Naive thymus-derived CD8-positive, alpha-beta T cell (primary cell): ENCODE data around the gene PIH1D2. TPM values are rescaled to one million over a fixed set of nuclear protein-coding genes. Genes with fewer than 3 reads are reported as not detected.
A peak's percentile ranks its signal among the peaks of the same experiment; 100 is the strongest.

Source experiments
- ATAC-seq, 2 donors: fragments of 150-1000 bp; cut with Tn5 transposase in 1 of 2; sonication (Bioruptor Pico), chemical (Tn5 transposase) in 1 of 2; 1 replicate in 1 of 2; 2 replicates in 1 of 2; pipeline ENCODE4 v1.10.0; 2021; ENCODE audit warnings: mild to moderate bottlenecking in 2 of 2, moderate library complexity in 2 of 2
- POLR2A ChIA-PET: fragments of 350-600 bp; sonication (Branson Sonifier 250); formaldehyde crosslinking; loops from one replicate; lab custom pipeline; 2021; ENCODE audit warnings: antibody characterized with exemption; lab: Charles Lee
- DNase-seq, 10 donors: peaks; one replicate each; pipeline versions ENCODE4 v3.0.0 to v3.0.0-alpha.2; 2020 to 2022
- H3K27ac Mint-ChIP-seq, 10 donors: one replicate each; pipeline ENCODE4 v1.8.0; 2020 to 2022; ENCODE audit warnings: mild to moderate bottlenecking in 10 of 10, mixed read lengths in 10 of 10, moderate library complexity in 4 of 10, inconsistent platforms in 1 of 10
- H3K27me3 Mint-ChIP-seq, 5 donors: one replicate each; pipeline ENCODE4 v1.8.0; 2021 to 2022; ENCODE audit warnings: mixed read lengths in 5 of 5
- H3K36me3 Mint-ChIP-seq, 3 donors: one replicate each; pipeline ENCODE4 v1.8.0; 2020 to 2022; ENCODE audit warnings: mixed read lengths in 3 of 3, mild to moderate bottlenecking in 2 of 3, inconsistent platforms in 1 of 3
- H3K4me1 Mint-ChIP-seq, 4 donors: one replicate each; pipeline ENCODE4 v1.8.0; 2021 to 2022; ENCODE audit warnings: mixed read lengths in 4 of 4
- H3K4me3 Mint-ChIP-seq, 10 donors: one replicate each; pipeline ENCODE4 v1.8.0; 2020 to 2022; ENCODE audit warnings: mild to moderate bottlenecking in 10 of 10, mixed read lengths in 10 of 10, moderate library complexity in 6 of 10, inconsistent platforms in 1 of 10
- H3K9me3 Mint-ChIP-seq, 9 donors: one replicate each; pipeline ENCODE4 v1.8.0; 2020 to 2022; ENCODE audit warnings: mixed read lengths in 9 of 9, mild to moderate bottlenecking in 3 of 9, inconsistent platforms in 1 of 9, moderate library complexity in 1 of 9
- polyA plus RNA-seq, 3 donors: library from polyadenylated mRNA; unstranded; fragments of 300-500 nt; fragmentation: Illumina TruSeq; gene quantifications; one replicate each; pipeline ENCODE4 v1.2.3, GENCODE V29; 2021
- total RNA-seq, 8 experiments: library from RNA in 2 of 8; stranded (reverse) in 2 of 8; gene quantifications; one replicate each; pipeline ENCODE4 v1.2.3 and lab custom pipeline; 2021 to 2026

The PIH1D2 gene
- total and polyA plus RNA-seq, 5 experiments from 2014 or later, result 0.50 to 0.87 TPM; not detected in 3

DNA sequence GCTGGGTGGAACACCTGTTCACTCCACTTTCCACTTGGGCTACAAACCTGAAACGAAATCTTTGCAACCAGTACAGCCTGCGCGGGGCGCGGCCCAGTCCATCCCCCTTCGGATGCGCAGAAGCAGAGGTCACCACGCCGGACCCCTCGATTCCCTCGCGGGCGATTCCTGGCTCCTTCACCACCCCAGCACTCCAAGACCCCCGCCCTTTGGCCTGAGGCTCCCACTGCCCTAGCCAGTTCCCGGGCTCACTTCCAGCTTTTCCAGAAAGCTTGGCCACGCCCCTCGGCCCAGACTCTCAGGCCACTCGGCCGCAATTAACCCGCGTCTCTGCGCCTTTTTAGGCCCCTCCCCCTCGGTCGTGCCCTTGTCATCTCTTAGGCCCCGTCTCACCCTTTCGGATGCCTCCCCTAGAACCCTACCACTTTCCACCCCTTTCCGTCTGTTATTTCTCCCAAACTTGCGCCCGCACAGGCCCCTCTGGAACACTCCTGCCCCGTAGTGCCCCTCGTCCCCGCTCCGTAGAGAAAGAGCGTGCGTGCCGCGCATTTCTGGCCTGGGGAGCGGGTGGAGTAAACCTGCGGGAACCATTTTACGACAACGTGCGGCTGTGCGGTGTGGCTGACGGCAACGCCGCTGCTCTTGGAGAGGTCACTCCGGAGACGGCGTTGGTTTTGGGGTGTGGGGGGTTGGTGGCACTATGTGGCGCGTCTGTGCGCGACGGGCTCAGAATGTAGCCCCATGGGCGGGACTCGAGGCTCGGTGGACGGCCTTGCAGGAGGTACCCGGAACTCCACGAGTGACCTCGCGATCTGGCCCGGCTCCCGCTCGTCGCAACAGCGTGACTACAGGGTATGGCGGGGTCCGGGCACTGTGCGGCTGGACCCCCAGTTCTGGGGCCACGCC is 48.8 kb downstream of the PIH1D2 start, which contains the start of gene DLAT:
Gene DLAT (plus strand): TSS at position 636 of the 906 bp plus-strand sequence. CDS start 65 bp downstream, at position 701.
- Mint-ChIP-seq H3K36me3 (peaks cover 3 to 21% (median 8%) of the 10 kb centered on the region in 3 donors), H3K27ac (peak within 1 kb of the TSS; percentile 92 to 100 (median 99)), H3K27me3 (no peaks in the 10 kb centered on the region), H3K9me3 (no peaks in the 10 kb centered on the region), H3K4me1 (peaks cover 13 to 33% (median 29%) of the 10 kb centered on the region in 4 donors), H3K4me3 (peak within 1 kb of the TSS; percentile 98 to 100 (median 100))
- DNase-seq, result peak; percentile 68 to 91 (median 80)
- ATAC-seq, result peak; percentile 88 to 89
- POLR2A ChIA-PET, result interaction anchor here (0.8 to 2.4 kb wide), 5 partner anchors 51 to 98 kb away, joined by 3 to 9 read pairs (median 4); no protein-coding TSS in a partner anchor

DNA sequence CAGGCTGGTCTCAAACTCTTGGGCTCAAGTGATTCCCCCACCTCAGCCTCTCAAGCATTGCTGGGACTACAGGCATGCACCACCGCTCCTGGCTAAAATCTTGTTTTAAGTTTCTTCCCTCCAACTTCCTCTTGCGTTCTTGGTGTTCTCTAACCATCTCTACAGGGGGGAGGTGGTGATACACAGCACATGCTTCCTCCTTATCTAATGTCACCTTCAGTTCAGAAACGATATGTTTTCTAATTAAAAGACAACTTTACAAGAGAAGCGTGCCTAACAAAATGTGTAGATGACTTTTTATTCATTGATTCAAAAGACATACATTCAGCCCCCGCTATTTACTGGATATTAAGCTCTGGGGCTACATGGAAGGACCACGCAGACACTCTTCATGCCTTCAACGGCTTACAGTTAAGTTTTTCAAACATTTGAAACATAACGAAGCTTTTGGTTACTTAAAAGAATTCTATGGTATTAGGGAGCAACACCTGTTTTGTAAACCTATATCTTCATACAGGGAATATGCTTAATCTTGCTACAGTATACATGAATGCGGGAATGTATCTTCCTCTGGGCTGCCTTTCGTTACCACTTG is 49.5 kb downstream of the PIH1D2 start:
- Mint-ChIP-seq H3K4me1 (peaks cover 12 to 32% (median 28%) of the 10 kb centered on the region in 4 donors), H3K27ac (peak overlapping the region; percentile 92 to 100 (median 99)), H3K27me3 (no peaks in the 10 kb centered on the region), H3K9me3 (no peaks in the 10 kb centered on the region), H3K4me3 (peak overlapping the region; percentile 98 to 100 (median 100)), H3K36me3 (peaks cover 0 to 14% (median 8%) of the 10 kb centered on the region in 3 donors)
- ATAC-seq (peak; percentile 20 to 46), DNase-seq (peak in 3 of 10 donors; percentile 30 to 37 (median 36))
- POLR2A ChIA-PET, result interaction anchor here (0.8 to 2.4 kb wide), 4 partner anchors 63 to 98 kb away, joined by 3 to 9 read pairs (median 4); no protein-coding TSS in a partner anchor

DNA sequence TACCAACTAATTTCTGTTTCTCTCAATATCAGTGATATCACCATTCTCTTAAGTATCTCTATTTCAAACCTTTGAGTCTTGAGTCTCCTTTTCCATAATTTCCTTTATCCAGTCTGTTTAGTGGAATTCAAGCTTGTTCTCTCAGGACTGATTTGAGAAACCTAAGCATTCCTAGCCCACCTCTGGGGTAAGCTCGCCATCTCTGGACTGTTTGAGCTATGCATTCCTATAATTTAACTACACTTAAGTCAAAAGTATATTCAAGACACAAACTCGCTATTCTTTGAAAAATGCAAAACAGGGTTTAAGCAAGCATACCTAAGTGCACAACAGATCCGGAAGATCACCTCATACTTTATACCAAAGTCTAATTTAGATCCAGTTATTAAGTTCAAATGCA is 50.7 kb downstream of the PIH1D2 start:
- ATAC-seq, result no peak
- Mint-ChIP-seq H3K27me3 (no peaks in the 10 kb centered on the region), H3K4me3 (peak overlapping the region in 9 of 10 donors; percentile 6 to 55 (median 39)), H3K9me3 (no peaks in the 10 kb centered on the region), H3K36me3 (peaks cover 0 to 6% (median 0%) of the 10 kb centered on the region in 3 donors), H3K4me1 (peaks cover 10 to 29% (median 26%) of the 10 kb centered on the region in 4 donors), H3K27ac (peak overlapping the region in 9 of 10 donors; percentile 17 to 82 (median 53))
- POLR2A ChIA-PET, result no interaction called here
- no peak for DNase-seq

DNA sequence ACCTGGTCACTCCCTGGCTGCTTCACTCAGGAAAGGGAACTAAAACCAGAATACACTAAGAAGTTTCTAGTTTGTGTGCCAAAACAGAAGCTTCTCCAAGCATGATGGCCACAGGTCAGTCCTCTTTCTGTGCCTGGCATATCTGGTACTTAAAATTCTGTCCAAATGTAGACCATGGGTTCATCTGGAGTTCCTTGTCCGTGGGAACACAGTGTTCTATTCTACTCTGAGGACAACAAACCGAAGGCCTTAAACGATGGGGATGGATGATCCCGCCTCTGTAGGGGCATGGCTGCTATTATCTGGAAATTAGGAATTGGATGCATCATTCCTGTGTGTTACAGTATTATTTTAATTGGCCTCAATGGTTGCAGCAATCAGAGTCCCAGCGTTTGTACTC is 54.8 kb downstream of the PIH1D2 start:
- no peak overlapping the region for H3K4me3 Mint-ChIP-seq
- no peak overlapping the region for H3K27ac Mint-ChIP-seq
- no peaks in the 10 kb centered on the region for H3K27me3 Mint-ChIP-seq
- peaks cover 5 to 11% (median 10%) of the 10 kb centered on the region in 4 donors for H3K4me1 Mint-ChIP-seq
- no peak for ATAC-seq
- POLR2A ChIA-PET, result no interaction called here
- no peak for DNase-seq
- peaks cover 0 to 2% (median 0%) of the 10 kb centered on the region in 3 donors for H3K36me3 Mint-ChIP-seq
- H3K9me3 Mint-ChIP-seq, result no peaks in the 10 kb centered on the region

Other genes with a start within 250 kb of the PIH1D2 start
- 10 to 100 TPM; 24.2 to 28.6 TPM for gene ALG9, start 202.4 kb downstream of the PIH1D2 start, total RNA-seq
- gene ALG9, start 202.4 kb downstream of the PIH1D2 start, polyA plus RNA-seq, result 10 to 100 TPM in 2 of 3 donors, 1 to 10 TPM in 1; 6.4 to 13.1 (median 11.9) TPM
- gene FDXACB1, start 194.9 kb downstream of the PIH1D2 start, total RNA-seq, result 1 to 10 TPM; 5.9 to 6.1 TPM
- 1 to 10 TPM; 7.5 to 8.3 (median 7.6) TPM for gene FDXACB1, start 194.9 kb downstream of the PIH1D2 start, polyA plus RNA-seq
- 10 to 100 TPM; 22.9 to 25.6 TPM for gene CFAP68, start 194.5 kb downstream of the PIH1D2 start, total RNA-seq
- 10 to 100 TPM; 29.5 to 33.5 (median 33.4) TPM for gene CFAP68, start 194.5 kb downstream of the PIH1D2 start, polyA plus RNA-seq
- gene CRYAB, start 162.2 kb downstream of the PIH1D2 start, total RNA-seq, result not detected
- gene CRYAB, start 162.2 kb downstream of the PIH1D2 start, polyA plus RNA-seq, result not detected
- gene HSPB2, start 161.3 kb downstream of the PIH1D2 start, total RNA-seq, result under 1 TPM in 1 of 2 experiments, not detected in 1; 0.27 TPM
- not detected for gene HSPB2, start 161.3 kb downstream of the PIH1D2 start, polyA plus RNA-seq
- gene C11orf52, start 155.1 kb downstream of the PIH1D2 start, total RNA-seq, result not detected
- not detected for gene C11orf52, start 155.1 kb downstream of the PIH1D2 start, polyA plus RNA-seq
- 1 to 10 TPM in 1 of 2 experiments, under 1 TPM in 1; 0.80 to 1.2 TPM for gene DIXDC1, start 136.7 kb downstream of the PIH1D2 start, total RNA-seq
- 1 to 10 TPM in 1 of 3 donors, under 1 TPM in 2; 0.27 to 5.7 (median 0.81) TPM for gene DIXDC1, start 136.7 kb downstream of the PIH1D2 start, polyA plus RNA-seq
- 10 to 100 TPM; 20.0 to 20.5 TPM for gene DLAT, start 48.6 kb downstream of the PIH1D2 start, total RNA-seq
- gene DLAT, start 48.6 kb downstream of the PIH1D2 start, polyA plus RNA-seq, result 10 to 100 TPM; 22.4 to 26.1 (median 24.5) TPM
- 10 to 100 TPM; 21.5 to 21.7 TPM for gene NKAPD1, start 282 bp upstream of the PIH1D2 start, total RNA-seq
- 10 to 100 TPM in 1 of 3 donors, 1 to 10 TPM in 2; 9.8 to 12.6 (median 10.0) TPM for gene NKAPD1, start 282 bp upstream of the PIH1D2 start, polyA plus RNA-seq
- 10 to 100 TPM; 26.2 to 33.3 TPM for gene TIMM8B, start 12.7 kb upstream of the PIH1D2 start, total RNA-seq
- 10 to 100 TPM; 58.0 to 75.2 (median 69.1) TPM for gene TIMM8B, start 12.7 kb upstream of the PIH1D2 start, polyA plus RNA-seq
- 10 to 100 TPM; 71.5 to 76.9 TPM for gene SDHD, start 12.9 kb upstream of the PIH1D2 start, total RNA-seq
- gene SDHD, start 12.9 kb upstream of the PIH1D2 start, polyA plus RNA-seq, result 100 to 1,000 TPM; 167 to 191 (median 181) TPM
- gene IL18, start 90.1 kb upstream of the PIH1D2 start, total RNA-seq, result not detected
- gene IL18, start 90.1 kb upstream of the PIH1D2 start, polyA plus RNA-seq, result under 1 TPM in 2 of 3 donors, not detected in 1; 0.16 to 0.19 TPM
- under 1 TPM in 1 of 2 experiments, not detected in 1; 0.44 TPM for gene TEX12, start 93.4 kb upstream of the PIH1D2 start, total RNA-seq
- gene TEX12, start 93.4 kb upstream of the PIH1D2 start, polyA plus RNA-seq, result not detected
- 1 to 10 TPM; 1.9 to 2.3 TPM for gene BCO2, start 101.5 kb upstream of the PIH1D2 start, total RNA-seq
- not detected for gene BCO2, start 101.5 kb upstream of the PIH1D2 start, polyA plus RNA-seq
- gene PTS, start 152.4 kb upstream of the PIH1D2 start, total RNA-seq, result 10 to 100 TPM; 28.7 to 30.8 TPM
- gene PTS, start 152.4 kb upstream of the PIH1D2 start, polyA plus RNA-seq, result 1 to 10 TPM; 4.6 to 7.6 (median 5.3) TPM
- not detected for gene PLET1, start 186.8 kb upstream of the PIH1D2 start, total RNA-seq
- not detected for gene PLET1, start 186.8 kb upstream of the PIH1D2 start, polyA plus RNA-seq